Right lobe of liver (tissue), 4 donors: Measurements from ENCODE around the gene PGAM2.

Experiments used
- CTCF ChIP-seq, 4 donors: fragments of 200-600 bp in 3 of 4; fragments of 450-650 bp in 1 of 4; IDR thresholded peaks; one replicate each; pipeline versions ENCODE4 v1.5.1 to v1.8.0; 2016 to 2022; ENCODE audit warnings: antibody characterized with exemption in 4 of 4, mild to moderate bottlenecking in 2 of 4
- POLR2A ChIP-seq: fragments of 450-650 bp; IDR thresholded peaks from one replicate; pipeline ENCODE4 v1.6.1; 2017; ENCODE audit warnings: antibody characterized with exemption, mild to moderate bottlenecking
- donor health status: DM: no; HTN: no; CAD: no.
- donor health status: DM: no; HTN: no; CAD: no.
- donor health status: DM: no; HTN: yes; CAD: no.

- TF ChIP-seq CTCF (IDR thresholded peaks at IDR 0.05) (no peak), POLR2A (no peak)
Measured at GRCh38 chr7:44100458-44101302, 35.3 kb upstream of the PGAM2 start.
